Ascending aorta (tissue), 2 donors: ENCODE results near the gene IP6K1. TPM values are rescaled to one million over a fixed set of nuclear protein-coding genes. Genes with fewer than 3 reads are reported as not detected.

Experiments used
- DNase-seq, 2 donors: peaks; one replicate each; pipeline ENCODE4 v3.0.0-alpha.2; 2019; ENCODE audit warnings: low spot score in 2 of 2
- H3K27ac ChIP-seq, 2 donors: fragments of 200-600 bp; sonication (generic); one replicate each; pipeline ENCODE4 v1.5.1; 2016 to 2017; ENCODE audit warnings: mild to moderate bottlenecking in 1 of 2
- H3K27me3 ChIP-seq: fragments of 200-600 bp; sonication (generic); one replicate; pipeline ENCODE4 v1.5.1; 2017
- H3K36me3 ChIP-seq, 2 donors: fragments of 200-600 bp; sonication (generic); one replicate each; pipeline ENCODE4 v1.5.1; 2016
- H3K4me1 ChIP-seq, 2 donors: fragments of 200-600 bp; sonication (generic); one replicate each; pipeline ENCODE4 v1.5.1; 2016 to 2017; ENCODE audit warnings: mild to moderate bottlenecking in 1 of 2
- H3K4me3 ChIP-seq, 2 donors: fragments of 200-600 bp; sonication (generic); one replicate each; pipeline ENCODE4 v1.5.1; 2016 to 2017; ENCODE audit warnings: mild to moderate bottlenecking in 1 of 2
- H3K9me3 ChIP-seq, 2 donors: fragments of 200-600 bp; sonication (generic); one replicate each; pipeline ENCODE4 v1.5.1; 2016
- intact Hi-C: fragments of 100-400 bp; cut with DNase I; formaldehyde crosslinking; loops from one replicate; pipeline ENCODE4 v1.15.1; 2023
- total RNA-seq: library from RNA; depleted of rRNA; stranded (reverse); fragments of >200 nt; gene quantifications from one replicate; pipeline ENCODE4 v1.1.0, GENCODE V29; 2016
- TF ChIP-seq, protein P1 (sequence below), 3 experiments: fragments of 200-600 bp in 2 of 3; fragments of 450-650 bp in 1 of 3; sonication (generic) in 2 of 3; IDR thresholded peaks; one replicate each; pipeline ENCODE4 v1.5.1; 2016 to 2019; ENCODE audit warnings: antibody characterized with exemption in 3 of 3, mild to moderate bottlenecking in 1 of 3, moderate library complexity in 1 of 3

Gene IP6K1
- total RNA-seq, 1 donor from 2014 or later = 33.8 TPM

DNA sequence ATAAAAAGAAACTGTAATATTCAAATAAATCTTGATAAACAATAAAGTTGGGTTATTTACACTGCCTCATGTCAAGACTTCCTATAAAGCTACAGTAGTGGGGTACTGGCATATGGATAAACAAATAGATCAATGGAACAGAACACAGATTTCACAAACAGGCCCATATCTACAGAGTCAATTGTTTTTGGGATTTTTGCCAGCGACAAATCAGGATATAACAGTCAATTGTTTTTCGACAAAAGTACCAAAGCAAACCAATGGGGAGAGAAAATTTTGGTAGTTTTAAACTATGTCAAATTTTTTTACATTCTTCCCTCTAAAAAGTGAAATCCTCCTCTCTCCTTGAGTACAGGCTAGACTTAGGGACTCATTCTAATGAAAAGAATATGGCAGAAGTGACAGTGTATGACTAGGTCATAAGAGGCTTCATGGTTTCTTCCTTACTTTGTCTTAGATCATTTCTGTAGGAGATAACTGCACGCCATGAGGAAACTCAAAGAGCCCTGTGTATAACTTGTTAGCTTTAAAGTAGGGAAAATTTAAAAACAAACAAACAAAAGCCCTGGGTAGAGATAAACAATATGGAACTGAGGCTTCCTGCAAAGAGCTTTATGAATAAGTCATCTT, 16.9 kb downstream of the IP6K1 start:
- DNase-seq = no peak
- Histone ChIP-seq H3K4me1 (no peaks in the 10 kb centered on the region), H3K9me3 (no peaks in the 10 kb centered on the region), H3K27me3 (no peaks in the 10 kb centered on the region), H3K36me3 (peaks cover 4 to 11% of the 10 kb centered on the region in 2 donors), H3K4me3 (no peak overlapping the region), H3K27ac (no peak overlapping the region)
- TF ChIP-seq, protein P1, sequence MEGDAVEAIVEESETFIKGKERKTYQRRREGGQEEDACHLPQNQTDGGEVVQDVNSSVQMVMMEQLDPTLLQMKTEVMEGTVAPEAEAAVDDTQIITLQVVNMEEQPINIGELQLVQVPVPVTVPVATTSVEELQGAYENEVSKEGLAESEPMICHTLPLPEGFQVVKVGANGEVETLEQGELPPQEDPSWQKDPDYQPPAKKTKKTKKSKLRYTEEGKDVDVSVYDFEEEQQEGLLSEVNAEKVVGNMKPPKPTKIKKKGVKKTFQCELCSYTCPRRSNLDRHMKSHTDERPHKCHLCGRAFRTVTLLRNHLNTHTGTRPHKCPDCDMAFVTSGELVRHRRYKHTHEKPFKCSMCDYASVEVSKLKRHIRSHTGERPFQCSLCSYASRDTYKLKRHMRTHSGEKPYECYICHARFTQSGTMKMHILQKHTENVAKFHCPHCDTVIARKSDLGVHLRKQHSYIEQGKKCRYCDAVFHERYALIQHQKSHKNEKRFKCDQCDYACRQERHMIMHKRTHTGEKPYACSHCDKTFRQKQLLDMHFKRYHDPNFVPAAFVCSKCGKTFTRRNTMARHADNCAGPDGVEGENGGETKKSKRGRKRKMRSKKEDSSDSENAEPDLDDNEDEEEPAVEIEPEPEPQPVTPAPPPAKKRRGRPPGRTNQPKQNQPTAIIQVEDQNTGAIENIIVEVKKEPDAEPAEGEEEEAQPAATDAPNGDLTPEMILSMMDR (IDR thresholded peaks at IDR 0.05) = no peak
- intact Hi-C loops = no loop called here

DNA sequence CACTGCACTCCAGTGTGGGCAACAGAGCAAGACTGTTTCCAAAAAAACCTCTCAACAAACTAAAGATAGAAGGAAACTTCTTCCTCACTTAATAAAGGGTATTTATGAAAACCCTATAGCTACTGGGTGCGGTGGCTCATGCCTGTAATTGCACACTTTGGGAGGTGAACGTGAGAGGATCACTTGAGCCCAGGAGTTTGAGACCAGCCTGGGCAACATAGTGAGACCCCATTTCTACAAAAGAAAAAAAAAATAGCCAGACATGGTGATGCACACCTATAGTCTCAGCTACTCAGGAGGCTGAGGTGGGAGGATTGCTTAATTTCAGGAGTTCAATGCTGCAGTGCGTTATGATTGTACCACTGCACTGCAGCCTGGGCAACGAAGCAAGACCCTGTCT, 22.4 kb downstream of the IP6K1 start:
- Histone ChIP-seq H3K4me3 (no peak overlapping the region), H3K4me1 (peaks cover 0 to 3% of the 10 kb centered on the region in 2 donors), H3K9me3 (no peaks in the 10 kb centered on the region), H3K27me3 (no peaks in the 10 kb centered on the region), H3K36me3 (peaks cover 4% of the 10 kb centered on the region in 2 donors), H3K27ac (no peak overlapping the region)
- intact Hi-C loops = no loop called here
- no peak for DNase-seq
- TF ChIP-seq, protein P1 (IDR thresholded peaks at IDR 0.05) = no peak

DNA sequence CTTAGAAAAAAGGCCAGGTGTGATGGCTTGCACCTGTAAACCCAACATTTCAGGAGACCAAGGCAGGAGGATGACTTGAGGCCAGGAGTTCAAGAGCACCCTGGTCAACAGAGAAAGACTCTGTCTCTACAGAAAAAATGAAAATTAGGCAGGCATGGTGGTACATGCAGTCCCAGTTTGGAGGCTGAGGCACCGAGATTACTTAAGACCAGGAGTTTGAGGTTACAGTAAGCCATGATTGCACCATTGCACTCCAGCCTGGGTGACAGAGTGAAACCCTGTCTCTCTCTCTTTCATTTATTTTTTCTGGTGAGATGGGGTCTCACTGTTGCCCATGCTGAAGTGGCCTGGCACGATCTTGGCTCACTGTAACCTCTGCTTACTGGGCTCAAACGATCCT, 24.7 kb downstream of the IP6K1 start:
- TF ChIP-seq, protein P1 (IDR thresholded peaks at IDR 0.05) = no peak
- Histone ChIP-seq H3K4me1 (peaks cover 0 to 3% of the 10 kb centered on the region in 2 donors), H3K9me3 (no peaks in the 10 kb centered on the region), H3K27me3 (no peaks in the 10 kb centered on the region), H3K27ac (no peak overlapping the region), H3K36me3 (peaks cover 3 to 4% of the 10 kb centered on the region in 2 donors), H3K4me3 (no peak overlapping the region)
- DNase-seq = no peak
- intact Hi-C loops = no loop called here

DNA sequence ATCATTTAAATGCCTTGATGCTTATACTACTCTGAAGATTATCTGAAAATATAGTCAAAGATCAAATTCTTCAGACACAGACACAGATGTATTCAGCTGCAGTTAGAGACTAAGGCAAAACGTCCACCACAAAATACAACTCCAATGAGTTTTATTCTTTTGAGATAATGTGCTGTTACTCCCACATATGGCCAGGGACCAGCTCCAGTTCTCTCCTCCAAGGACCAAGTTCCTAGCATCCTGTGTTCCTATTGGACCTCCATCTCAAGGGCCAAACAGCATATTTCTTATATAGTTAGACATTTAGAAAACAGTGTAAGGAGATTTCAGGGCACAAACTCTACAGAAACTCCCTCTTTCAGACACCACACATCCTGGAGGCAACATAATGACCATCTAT, 27.1 kb downstream of the IP6K1 start:
- Histone ChIP-seq H3K36me3 (no peaks in the 10 kb centered on the region), H3K27ac (no peak overlapping the region), H3K9me3 (no peaks in the 10 kb centered on the region), H3K4me3 (no peak overlapping the region), H3K27me3 (no peaks in the 10 kb centered on the region), H3K4me1 (peaks cover 0 to 3% of the 10 kb centered on the region in 2 donors)
- TF ChIP-seq, protein P1 (IDR thresholded peaks at IDR 0.05) = no peak
- no peak for DNase-seq
- intact Hi-C loops = no loop called here

DNA sequence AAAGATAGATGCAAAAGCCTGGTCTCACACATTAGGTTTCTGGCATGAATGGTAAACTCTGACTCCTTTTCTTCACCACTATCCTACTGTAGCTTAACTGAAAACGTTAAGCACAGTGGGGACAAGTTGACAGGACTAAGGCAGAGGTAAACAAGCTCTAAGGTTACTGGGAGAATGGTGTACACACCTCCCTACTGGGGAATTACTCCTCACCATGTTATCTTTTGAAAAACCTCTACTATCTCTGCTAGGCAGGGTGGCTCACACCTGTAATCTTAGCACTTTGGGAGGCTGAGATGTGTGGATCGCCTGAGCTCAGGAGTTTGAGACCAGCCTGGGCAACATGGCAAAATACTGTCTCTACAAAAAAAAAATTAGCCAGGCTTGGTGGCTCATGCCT, 29.1 kb downstream of the IP6K1 start:
- TF ChIP-seq, protein P1 (IDR thresholded peaks at IDR 0.05) = no peak
- Histone ChIP-seq H3K27ac (no peak overlapping the region), H3K36me3 (no peaks in the 10 kb centered on the region), H3K9me3 (no peaks in the 10 kb centered on the region), H3K4me1 (peaks cover 0 to 5% of the 10 kb centered on the region in 2 donors), H3K27me3 (no peaks in the 10 kb centered on the region), H3K4me3 (no peak overlapping the region)
- intact Hi-C loops = no loop called here
- DNase-seq = no peak

DNA sequence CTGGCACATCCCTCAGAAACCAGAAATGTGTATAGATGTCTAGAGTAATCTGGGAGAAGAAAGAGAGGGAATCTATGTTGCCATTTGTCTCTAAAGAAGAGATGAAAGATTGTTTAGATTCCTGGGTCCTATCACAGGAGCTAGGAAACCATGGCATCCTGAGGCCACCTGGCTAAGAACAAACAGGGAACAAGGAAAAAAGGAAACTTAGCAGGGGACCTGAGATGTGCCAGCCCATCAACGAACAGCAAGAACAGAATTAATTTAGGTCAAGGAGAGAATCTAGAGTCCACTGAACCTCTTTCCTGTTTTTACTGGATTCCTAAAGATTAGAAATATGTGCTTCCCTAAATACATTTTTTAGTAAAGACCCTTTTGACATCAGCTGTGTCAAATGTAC, 30.3 kb downstream of the IP6K1 start:
- Histone ChIP-seq H3K9me3 (no peaks in the 10 kb centered on the region), H3K4me1 (peaks cover 0 to 5% of the 10 kb centered on the region in 2 donors), H3K36me3 (no peaks in the 10 kb centered on the region), H3K27me3 (no peaks in the 10 kb centered on the region), H3K27ac (no peak overlapping the region), H3K4me3 (no peak overlapping the region)
- no peak for DNase-seq
- TF ChIP-seq, protein P1 (IDR thresholded peaks at IDR 0.05) = no peak
- intact Hi-C loops = no loop called here
